DMS153 treated with DMSO at 0.1 percent for 48 hours (cell line): ENCODE measurements around the gene ADGRV1.

Source experiments
- DNase-seq: peaks from one replicate; lab custom pipeline; 2025; ENCODE audit not compliant: unreplicated experiment; lab: John Stamatoyannopoulos, UW

ADGRV1 gene

DNA sequence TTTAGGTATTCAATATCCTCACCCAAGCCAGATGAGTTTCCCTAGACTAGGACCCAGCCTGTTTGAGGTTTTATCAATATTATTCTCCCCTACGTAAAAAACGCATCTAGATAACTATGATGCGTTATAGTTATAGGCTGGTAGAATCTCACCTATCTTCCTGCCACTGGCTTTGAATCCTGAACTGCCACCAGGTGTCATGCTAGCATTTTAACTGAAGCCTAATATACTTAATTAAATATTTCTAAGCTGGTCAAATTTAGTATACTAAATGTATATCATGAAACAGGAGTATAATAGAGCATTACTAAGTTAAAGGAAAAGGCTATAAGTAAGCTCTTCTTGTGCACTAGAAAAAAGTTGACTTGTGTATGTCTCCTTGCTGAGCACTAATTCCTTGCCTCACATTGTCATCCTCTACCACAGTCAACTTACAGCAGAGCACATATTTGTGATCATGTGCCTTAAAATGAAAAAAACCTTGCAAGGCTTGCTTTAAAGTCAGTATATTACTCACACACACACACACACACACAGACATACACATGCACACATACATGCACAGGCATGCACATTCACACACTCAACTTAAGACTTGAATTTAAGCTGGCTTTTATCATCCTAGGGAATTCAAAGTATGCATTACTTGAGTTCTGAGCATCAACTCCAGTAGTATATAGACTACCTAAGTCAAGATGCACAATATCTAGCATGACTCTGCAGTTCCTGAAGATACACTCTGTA lies 303.4 kb downstream of the ADGRV1 start:
- DNase-seq: no peak

DNA sequence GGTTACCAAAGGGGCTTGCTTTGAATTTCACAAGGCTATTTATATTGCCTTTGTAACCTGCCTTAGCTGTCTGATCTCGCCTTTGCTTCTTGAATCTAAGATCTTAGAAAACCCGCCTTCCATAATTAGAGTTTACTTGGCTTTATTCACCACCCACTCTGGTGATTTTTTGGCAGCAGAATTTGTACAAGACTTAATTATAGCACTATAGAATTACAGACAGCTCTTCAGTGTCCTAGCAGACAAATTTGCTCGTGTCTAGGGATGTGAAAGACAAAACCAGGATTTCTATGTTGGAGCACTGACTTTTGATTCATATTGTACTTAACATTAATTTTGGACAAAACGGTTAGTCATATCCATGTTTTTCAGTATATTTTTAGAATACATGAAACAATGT lies 306.6 kb downstream of the ADGRV1 start:
- no peak for DNase-seq

DNA sequence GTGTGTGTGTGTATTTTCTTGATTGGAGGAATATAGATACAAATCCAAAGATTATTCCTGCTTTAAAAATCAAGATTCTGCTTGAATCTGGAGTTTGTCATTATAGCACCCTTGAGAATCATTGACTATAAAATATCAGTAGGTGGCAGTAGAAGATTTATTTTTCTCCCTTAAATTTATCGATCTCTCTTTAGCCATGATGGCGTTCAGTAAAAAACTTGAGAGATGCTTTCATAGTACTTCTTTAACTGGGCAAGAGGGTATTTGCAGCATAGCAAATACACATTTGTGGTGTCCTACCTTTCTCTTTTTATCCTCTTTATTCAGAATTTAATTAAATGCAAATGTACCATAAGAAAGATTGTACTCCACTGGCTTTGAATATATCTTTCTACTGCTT lies 307.7 kb downstream of the ADGRV1 start:
- peak; percentile 10 for DNase-seq

DNA sequence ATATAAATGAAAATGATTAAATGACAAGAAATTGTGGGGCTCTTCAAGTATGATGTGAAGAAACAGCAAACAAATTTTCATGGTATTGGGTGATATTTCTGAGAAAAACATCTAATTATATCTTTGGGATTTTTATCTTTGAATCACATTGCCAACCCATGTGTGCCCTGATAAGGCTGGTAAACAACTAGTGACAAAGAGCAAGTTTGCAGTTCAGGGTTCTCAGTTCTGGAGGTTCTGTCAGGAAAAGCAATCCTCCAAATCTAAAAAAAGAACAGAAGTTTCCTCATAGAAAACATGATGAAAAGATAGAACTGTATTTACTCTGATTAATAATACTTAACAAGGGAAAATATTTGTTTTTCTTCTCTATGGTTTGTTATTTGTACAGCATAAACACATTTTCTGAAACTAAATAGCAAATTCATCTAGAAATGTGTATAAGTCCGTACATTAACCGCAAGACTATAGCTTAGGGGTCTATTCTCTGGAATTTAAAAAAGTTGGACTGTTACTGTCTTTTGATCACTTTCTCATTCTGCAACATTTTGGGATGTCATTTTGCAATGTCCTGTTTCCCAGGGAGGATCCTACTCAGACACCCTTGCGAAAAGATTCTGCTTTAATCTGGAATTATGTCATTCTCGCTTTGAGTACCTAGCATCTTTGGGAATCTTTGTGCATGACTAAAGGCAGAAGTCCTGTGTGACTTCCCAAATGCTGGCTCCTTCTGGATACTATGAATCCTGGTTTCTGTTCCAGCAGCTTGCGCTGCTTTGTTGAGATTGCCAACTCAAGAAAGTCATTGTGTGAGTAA lies 308.5 kb downstream of the ADGRV1 start:
- DNase-seq: no peak

DNA sequence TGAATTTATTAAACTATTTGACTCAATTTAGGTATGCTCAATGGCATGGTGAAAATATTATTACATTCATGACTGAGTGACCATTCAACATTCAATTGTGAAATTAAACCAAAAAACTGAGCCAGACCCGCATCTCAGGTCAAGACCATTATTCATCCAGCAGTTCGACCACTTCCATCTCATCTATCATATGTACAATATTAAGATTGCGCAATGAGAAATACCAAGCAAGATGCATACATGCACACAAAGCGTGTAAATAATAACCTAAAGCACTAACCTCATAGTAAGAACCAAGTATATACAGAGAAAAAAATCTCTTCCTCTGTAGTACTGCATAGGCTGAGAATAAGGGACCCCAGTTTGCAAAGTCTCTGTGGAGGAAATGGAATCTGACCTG lies 310.2 kb downstream of the ADGRV1 start:
- DNase-seq: no peak

DNA sequence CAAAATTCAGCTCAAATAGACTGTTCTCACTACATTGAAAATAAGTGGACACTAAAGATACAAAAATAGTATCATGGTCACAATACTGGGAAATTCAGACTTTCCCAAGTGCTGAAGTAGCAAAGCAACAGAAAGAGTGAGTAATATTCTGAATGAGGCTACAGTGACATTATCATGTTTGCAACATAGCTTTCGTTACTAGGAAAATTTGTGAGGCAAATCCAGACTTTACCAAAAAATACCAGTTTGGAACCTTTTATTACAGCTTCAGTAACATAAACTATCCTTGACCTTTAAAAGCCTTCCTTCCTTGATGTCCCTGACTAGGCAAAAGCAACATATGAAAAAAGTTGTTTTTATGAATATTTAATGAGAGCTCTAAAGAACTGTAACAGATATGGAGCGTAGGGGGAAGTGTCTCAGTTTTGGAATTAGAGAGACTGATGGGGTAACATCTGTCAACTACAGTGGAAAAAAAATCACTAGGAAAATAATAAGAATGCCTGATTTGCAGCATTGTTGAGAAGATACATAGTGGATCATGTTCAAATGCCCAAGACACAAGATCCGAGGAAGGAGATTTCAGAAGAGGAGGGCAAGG lies 312.9 kb downstream of the ADGRV1 start:
- no peak for DNase-seq

DNA sequence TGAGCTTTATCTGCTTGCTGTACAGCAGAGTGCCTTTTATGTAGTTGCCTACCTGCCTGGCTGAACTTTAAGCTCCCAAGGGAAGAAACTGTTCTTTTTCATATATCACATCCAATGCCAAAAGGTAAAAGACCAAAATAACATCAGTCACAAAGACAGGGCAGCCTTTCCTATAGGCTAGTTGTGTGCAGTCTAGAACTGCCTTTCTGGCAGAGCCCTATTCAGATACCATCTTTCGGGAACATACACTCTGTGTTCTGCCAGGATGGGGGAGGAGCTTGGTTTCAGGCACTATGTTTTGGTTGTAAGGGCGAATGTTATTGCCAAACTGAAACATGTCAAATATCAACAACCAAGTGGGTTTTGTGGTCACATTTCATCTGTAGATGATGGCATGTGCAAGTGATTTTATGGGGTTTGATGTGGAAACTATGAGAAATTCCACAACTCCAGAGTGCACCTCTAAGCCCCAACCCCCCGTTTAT lies 314.5 kb downstream of the ADGRV1 start:
- no peak for DNase-seq

DNA sequence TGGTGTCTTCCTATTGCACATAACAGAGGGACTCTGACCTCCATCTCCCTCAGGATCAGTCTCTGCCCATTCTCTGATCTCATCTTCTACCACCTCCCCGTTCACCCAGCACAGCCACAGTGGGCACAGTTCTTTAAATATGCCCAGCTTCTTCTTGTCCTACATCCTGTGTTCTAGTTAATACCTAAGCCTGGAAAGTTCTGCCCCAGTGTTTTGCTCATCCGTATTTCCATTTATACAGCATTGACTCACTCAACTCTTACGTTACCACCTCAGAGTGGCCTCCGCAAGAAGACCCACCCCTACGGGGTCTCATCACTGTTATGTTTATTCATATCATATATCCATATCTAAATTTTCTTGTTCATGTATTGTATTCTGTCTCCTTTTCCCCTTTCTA lies 315.5 kb downstream of the ADGRV1 start:
- no peak for DNase-seq

DNA sequence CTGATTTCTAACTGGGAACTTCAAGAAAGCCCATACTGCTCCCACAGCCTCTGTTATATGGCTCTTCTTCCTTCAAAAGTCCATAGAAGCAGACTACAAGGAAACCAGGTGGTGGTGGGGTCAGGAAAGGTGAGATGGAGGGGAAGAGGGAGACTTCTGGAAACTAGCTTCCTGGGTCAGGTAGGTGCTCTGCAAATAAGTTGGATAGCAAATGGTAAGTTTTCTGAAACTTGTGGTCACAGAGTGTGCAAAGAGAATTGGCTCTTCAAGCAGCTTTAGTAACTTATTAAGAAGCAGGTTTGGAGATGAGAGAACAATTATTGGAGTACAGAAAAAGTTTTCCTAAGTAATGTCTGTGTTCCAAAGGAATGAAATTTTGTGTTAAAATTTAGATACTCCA lies 316.9 kb downstream of the ADGRV1 start:
- no peak for DNase-seq

DNA sequence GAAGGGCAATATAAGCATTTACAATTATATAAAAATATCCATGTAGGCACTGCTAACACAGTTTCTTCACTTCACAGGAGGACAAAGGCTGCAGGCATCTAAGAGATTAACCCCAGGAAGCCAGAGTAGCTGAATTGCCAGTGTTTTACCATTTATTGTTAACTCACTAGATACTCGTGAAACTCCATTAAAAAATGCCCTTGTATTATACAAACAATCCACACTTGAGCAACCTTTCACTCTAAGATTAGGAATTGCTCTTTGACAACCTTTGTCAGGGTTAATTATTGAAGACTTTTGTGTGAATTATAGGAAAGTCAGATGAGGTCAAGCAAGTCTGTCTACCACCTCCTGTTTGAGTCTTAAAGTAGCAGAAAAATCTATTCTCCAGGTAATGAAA lies 317.8 kb downstream of the ADGRV1 start:
- no peak for DNase-seq

DNA sequence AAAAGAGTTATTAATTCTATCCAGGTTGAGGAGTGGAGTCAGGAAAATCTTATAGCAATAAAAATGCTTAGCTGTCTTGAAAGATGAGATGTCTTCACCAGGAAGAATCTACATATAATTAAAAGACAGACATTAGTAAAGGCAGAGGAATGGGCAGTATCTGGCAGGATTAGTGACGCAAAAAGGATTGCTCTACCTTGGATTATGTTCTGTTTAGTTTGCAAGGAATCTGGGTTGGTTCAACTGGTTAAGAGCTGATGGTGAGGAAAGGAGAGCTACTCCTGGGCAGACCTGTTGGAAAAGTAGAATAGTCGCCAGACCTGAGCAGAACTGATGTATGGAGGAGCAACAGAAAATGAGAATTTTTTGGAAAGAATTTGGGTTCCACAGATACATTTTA lies 318.5 kb downstream of the ADGRV1 start:
- no peak for DNase-seq

DNA sequence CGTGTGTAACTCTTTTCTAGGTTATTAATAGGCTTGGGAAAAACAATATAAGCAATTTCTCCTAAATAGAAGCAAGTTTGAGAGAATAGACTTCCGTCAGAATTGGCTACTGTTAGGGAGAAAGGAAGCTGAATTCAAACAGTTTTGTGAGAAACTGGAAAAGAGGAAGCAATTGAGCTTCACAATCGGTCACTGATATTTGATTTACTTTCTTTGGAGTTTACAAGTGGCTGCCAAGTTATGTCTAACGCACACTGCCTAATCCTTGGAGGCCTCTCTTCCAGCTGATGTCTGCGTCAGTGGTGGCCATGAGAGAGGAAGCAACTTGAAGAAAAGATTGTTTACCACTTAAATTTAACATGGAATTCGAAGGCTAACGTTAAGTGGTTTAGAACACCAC lies 319.5 kb downstream of the ADGRV1 start:
- DNase-seq: no peak

DNA sequence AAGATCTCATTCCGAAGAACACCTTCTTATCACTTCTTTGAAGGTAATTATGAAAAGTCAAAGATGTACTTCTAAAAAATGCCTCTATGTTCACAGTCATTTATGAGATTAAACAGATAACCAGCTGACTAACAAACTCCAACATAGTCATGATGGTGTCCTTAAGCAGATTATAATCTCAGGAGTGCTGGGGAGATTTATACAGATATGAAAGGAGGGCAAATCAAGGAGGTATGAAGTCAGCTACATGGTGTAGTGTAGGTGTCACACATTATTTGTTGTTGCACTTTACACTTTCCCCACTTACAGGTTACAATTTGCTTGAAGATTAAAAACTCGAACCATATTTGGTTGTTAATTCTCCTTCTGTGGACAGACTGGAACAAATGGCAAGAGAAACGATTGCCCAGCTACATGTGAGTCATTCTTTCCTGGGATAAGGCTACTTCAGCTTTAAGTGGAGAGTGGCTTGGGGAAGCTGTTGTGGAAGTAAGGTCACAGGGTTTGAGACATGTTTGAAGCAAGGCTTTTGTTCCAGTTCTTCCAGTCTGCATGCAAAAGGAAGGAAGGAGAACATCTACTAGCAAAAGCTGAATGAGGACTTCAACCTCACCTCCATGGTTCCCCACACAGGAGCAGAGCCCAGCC lies 320.1 kb downstream of the ADGRV1 start:
- DNase-seq: no peak

DNA sequence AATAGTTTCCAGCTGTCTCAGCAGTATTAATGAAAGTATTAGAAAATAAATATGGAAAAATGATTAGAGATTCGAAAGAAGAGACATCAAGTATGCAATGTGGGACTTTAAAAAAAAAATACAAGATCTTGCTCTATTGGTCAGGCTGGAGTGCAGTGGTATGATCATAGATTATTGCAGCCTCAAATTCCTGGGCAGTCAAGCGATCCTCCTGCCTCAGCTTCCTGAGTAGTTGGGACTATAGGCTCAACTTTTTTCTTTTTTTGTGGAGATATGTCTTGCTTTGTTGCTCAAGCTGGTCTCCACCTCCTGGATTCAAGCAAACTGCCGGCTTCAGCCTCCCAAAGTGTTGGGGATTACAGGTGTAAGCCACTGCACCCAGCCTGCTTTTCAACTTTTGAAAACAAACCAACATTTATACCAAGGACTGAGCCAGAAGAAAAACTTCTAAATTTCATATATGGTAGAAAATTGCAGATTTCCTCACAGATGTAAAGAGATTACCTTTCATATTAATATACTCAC lies 323.1 kb downstream of the ADGRV1 start:
- DNase-seq: no peak

DNA sequence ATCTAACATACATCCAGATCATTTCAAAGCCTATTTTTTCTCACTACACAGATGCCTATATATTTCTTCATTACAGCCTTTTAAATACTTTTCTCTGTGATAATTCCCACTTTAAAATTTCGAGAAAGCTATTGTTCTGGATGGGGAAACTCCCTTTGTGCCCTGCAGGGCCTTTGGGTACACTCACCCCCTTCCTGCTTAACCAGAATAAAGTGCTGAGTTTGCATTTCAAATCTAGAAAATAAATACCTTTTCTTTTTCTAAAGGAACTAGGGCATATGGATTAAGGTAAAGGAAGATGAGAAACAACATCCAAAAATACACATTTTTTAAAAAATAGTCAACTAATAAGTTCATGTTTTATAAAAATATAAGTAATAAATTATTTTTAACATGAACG lies 323.9 kb downstream of the ADGRV1 start:
- no peak for DNase-seq

DNA sequence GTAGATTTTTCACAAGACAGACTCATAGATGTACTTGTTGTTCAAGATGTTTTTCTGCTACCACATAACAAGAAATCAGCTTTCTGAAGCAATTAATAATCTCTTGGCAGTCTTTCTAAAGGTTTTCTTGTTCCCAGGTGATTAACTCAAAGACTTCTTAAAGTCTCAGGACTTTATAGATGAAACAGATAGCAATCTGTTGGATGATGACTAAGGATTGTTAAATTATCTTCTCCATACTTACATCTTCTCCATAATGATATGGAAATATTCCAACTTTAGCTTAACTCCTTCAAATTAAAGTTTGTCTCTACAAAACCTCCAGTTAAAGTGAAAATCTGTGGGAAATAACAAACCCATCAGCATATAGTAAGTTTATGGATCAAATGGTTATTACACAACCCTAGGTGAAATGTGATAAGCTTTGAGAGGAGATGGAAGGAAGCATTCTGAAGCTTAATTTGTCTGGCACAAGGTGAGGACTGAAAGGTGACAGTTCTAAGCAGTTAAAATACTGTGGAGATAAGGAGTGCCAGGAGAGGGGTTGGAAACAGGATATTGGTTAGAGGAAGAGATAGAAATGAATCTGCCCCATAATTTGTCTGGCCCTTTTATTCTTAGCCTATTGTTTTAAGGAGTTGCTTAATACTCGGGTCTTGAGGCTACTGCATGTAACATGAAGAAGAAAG lies 326.7 kb downstream of the ADGRV1 start:
- no peak for DNase-seq

DNA sequence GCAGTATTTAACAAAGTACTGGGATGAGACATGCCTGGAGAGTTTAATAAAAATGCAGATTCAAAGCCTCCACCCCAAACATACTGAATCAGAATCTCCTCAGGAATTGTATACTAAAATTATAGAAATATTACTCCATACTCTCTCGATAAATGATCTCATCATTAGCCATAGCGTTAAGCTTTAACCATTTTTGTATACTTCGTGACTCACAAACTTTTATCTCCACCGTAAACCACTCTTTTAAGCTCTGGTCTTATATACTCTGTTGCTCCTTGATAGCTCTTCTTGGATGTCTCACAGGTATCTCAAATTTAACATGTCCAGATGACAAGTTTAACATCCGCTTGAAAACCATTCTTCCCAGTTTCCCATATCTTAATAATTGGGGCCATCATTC lies 327.8 kb downstream of the ADGRV1 start:
- DNase-seq: no peak

DNA sequence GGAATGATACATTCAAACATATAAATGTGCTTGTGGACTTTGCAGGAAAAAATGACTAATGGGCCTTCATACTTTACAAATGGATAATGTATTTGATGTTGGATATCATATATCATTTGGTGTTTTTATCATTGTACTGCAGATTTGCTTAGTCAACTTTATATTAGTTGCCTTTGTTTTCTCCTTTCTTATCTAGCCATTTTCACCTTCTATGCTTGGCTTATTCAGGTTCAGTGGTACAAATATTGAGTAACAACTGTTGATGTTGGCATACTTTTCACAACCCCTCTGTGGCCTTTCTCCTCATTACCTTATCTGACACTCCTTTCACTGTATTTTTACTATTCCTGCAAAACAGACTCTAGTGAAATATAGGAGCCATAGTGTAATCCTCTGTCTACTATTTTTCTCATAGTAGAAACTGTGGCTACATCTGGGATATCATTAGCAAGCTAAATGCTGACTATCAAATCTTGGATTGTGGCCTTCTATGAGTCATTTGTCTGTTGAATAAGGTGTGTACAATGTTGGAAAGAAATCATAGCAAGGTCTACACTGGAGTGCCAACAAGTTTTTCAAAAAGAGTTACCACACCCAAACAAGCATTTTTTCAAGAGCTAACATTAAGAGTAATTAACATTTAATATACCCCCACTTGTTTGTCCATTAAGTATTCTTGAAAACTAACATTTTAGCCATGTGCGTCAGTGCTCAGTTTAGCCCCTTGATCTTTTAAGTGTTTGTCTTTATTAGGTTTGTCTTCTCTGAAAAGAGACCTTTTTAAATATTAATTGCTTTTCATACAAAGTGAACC lies 330.1 kb downstream of the ADGRV1 start:
- DNase-seq: no peak

DNA sequence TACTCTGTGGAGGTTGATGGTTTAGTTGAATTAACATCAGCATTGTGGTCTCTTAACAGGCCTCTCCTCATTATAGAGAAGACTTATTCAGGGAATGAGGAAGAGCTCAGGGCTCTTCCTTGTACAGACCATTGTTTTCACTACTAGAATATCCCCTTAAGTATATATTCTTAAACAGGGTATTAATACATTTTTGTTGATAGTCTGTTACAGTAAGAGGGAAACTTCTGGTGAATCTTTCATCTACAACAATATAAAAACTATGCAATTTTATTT lies 330.7 kb downstream of the ADGRV1 start:
- DNase-seq: no peak

DNA sequence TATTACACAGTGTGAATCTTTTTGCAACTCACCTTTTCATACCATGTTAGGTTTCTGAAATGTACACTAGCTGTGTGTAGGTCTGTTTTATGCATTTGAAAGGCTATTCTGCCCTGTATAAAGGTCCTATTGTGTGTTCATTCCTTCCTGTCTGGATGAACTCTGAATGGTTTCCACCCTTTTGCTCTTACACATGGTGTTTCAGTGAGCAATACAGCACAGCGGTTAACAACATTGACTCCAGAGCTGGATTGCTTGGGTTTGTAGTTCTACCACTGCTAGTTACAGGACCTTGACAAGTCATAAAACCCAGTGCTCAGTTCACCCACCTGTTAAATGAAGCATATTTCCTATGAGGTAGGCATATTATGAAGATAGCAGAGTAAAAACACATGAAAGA lies 331.6 kb downstream of the ADGRV1 start:
- no peak for DNase-seq
